Testis (tissue), 3 donors: ENCODE data around the gene MUC3A. TPM values are rescaled to one million over a fixed set of nuclear protein-coding genes. Genes with fewer than 3 reads are reported as not detected.
"Not testable (repeated sequence)": the region's sequence is repeated elsewhere in the genome, so short reads cannot be mapped to it uniquely, and the experiment has no call there.

Experiments used
- DNase-seq: peaks from one replicate; pipeline ENCODE4 v3.0.0-alpha.2; 2019
- H3K27ac ChIP-seq, 2 donors: fragments of 200-600 bp; sonication (generic); one replicate each; pipeline ENCODE4 v1.5.1; 2019
- H3K27me3 ChIP-seq: fragments of 200-600 bp; sonication (generic); one replicate; pipeline ENCODE4 v1.5.1; 2019
- H3K36me3 ChIP-seq: fragments of 200-600 bp; sonication (generic); one replicate; pipeline ENCODE4 v1.5.1; 2017; ENCODE audit warnings: low read depth; ENCODE audit errors: missing control alignments
- H3K4me1 ChIP-seq: fragments of 200-600 bp; sonication (generic); one replicate; pipeline ENCODE4 v1.5.1; 2019
- H3K4me3 ChIP-seq, 2 donors: fragments of 200-600 bp; sonication (generic); one replicate each; pipeline ENCODE4 v1.5.1; 2017 to 2019
- H3K9me3 ChIP-seq: fragments of 200-600 bp; sonication (generic); one replicate; pipeline ENCODE4 v1.5.1; 2017
- CTCF ChIP-seq, 3 experiments: fragments of 450-650 bp in 2 of 3; fragments of 200-600 bp in 1 of 3; sonication (generic) in 1 of 3; IDR thresholded peaks; one replicate each; pipeline ENCODE4 v1.5.1; 2016 to 2019; ENCODE audit warnings: antibody characterized with exemption in 3 of 3, mild to moderate bottlenecking in 2 of 3, moderate library complexity in 1 of 3
- POLR2A ChIP-seq: fragments of 450-650 bp; IDR thresholded peaks from one replicate; pipeline ENCODE4 v1.6.1; 2017; ENCODE audit warnings: antibody characterized with exemption, mild to moderate bottlenecking, moderate library complexity
- WGBS, 2 donors: methylation state at CpG; one replicate each; pipeline ENCODE4 v1.1.5; 2018; 5-methylcytosine and 5-hydroxymethylcytosine counted together
- intact Hi-C: fragments of 100-400 bp; cut with DNase I; formaldehyde crosslinking; loops from one replicate; pipeline ENCODE4 v1.15.1; 2023; ENCODE audit warnings: low total_unique reads
- polyA plus RNA-seq: library from polyadenylated mRNA; stranded (reverse); fragments of 350-450 nt; fragmentation: Illumina TruSeq; extraction: RNeasy Lipid Tissue Mini Kit (QIAGEN cat#74804); gene quantifications from one replicate; pipeline ENCODE4 v1.2.3, GENCODE V29; 2014; ENCODE audit warnings: low read depth, low replicate concordance; ENCODE audit not compliant: insufficient read depth
- total RNA-seq, 2 donors: library from RNA; depleted of rRNA; stranded (reverse); fragments of >200 nt; gene quantifications; one replicate each; pipeline ENCODE4 v1.2.3, GENCODE V29; 2016

The MUC3A gene
- total and polyA plus RNA-seq, 3 donors from 2014 or later: 1.5 to 2.1 (median 1.6) TPM

DNA sequence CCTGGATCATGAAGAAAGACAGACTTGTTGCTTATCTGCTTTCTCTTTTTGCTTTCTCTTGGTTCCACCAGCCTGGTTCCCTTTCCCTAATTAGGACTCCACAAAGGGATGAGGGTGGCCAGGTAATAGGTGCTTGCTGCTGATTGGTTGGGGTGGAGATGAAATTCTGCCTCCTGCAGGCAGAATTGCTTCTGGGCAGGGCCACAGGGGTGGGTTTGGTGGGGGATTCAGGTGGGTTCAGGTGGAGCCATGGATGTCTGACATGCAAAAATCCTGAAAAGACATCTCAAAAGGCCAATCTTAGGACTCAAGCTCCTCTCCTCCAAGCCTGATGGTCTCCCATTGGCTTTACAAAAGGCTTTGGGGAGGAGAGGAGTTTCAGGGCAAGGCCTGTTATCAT lies 28.3 kb upstream of the MUC3A start:
- intact Hi-C loops: no loop called here
- Histone ChIP-seq H3K36me3 (peaks cover 2% of the 10 kb centered on the region), H3K27ac (no peak overlapping the region), H3K9me3 (no peaks in the 10 kb centered on the region), H3K4me1 (no peaks in the 10 kb centered on the region), H3K27me3 (no peaks in the 10 kb centered on the region), H3K4me3 (no peak overlapping the region)
- TF ChIP-seq POLR2A (no peak), CTCF (IDR thresholded peaks at IDR 0.05) (no peak)
- DNase-seq: no peak

DNA sequence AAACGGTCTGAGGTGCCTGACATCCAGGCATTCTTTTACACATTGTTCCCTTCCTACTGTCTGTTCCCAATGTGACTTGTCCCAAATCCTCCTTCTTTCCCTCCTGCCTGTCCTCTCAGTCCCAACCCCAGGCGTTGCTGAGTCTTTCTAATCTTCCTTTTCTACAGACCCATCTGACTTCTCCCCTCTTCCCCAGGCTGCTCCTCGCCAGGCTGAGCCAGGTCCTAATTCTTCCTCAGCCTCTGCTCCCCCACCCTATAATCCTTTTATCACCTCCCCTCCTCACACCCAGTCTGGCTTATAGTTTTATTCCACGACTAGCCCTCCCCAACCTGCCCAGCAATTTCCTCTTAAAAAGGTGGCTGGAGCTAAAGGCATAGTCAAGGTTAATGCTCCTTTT lies 25.7 kb upstream of the MUC3A start:
- H3K27me3 ChIP-seq, H3K36me3 ChIP-seq, H3K4me3 ChIP-seq, H3K27ac ChIP-seq, H3K4me1 ChIP-seq, DNase-seq, intact Hi-C loops, H3K9me3 ChIP-seq: not testable (repeated sequence)
- 56 to 61% methylated on average over 4 of the region's 4 CpGs for WGBS, 2 donors

DNA sequence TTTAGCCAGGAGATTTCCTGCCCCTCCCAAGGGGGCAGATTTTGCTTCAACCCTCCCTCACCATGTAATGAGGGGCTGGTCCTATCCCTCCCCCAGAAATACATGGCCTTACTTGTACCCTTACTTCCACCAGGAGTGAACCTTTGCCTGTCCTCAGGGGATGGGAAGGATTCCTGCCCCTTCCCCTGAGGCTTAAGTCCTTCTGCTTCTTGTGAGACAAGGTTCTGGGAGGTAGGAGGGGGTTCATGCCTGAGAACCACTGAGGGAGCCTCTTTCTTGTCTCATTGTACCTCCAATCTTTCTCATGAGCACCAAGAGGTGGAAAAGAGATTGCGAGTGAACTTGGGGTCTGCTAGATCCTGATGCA lies 19.5 kb upstream of the MUC3A start:
- no peaks in the 10 kb centered on the region for H3K4me1 ChIP-seq
- TF ChIP-seq POLR2A: no peak
- TF ChIP-seq CTCF (IDR thresholded peaks at IDR 0.05): no peak
- no peaks in the 10 kb centered on the region for H3K36me3 ChIP-seq
- no peak overlapping the region for H3K4me3 ChIP-seq
- WGBS, 2 donors: 96 to 100% methylated on average over 1 of the region's 1 CpG
- DNase-seq: no peak
- H3K9me3 ChIP-seq: no peaks in the 10 kb centered on the region
- intact Hi-C loops: no loop called here
- no peaks in the 10 kb centered on the region for H3K27me3 ChIP-seq
- H3K27ac ChIP-seq: no peak overlapping the region

GRCh38 chr7:100933734-100934133 lies 15.6 kb upstream of the MUC3A start:
- 75 to 77% methylated on average over 3 to 4 of the region's 4 CpGs for WGBS, 2 donors
- no peaks in the 10 kb centered on the region for H3K4me1 ChIP-seq
- TF ChIP-seq POLR2A: no peak

GRCh38 chr7:100935381-100935780 lies 14.0 kb upstream of the MUC3A start:
- H3K4me3 ChIP-seq, H3K4me1 ChIP-seq, DNase-seq, H3K9me3 ChIP-seq, intact Hi-C loops, H3K27me3 ChIP-seq, H3K36me3 ChIP-seq, H3K27ac ChIP-seq: not testable (repeated sequence)
- 86 to 97% methylated on average over 2 of the region's 2 CpGs for WGBS, 2 donors

More at GRCh38 chr7:100933734-100934133, 15.6 kb upstream of the MUC3A start:
- intact Hi-C loops: no loop called here
- no peak for DNase-seq
- Histone ChIP-seq H3K27ac (no peak overlapping the region), H3K27me3 (no peaks in the 10 kb centered on the region), H3K36me3 (no peaks in the 10 kb centered on the region), H3K9me3 (no peaks in the 10 kb centered on the region), H3K4me3 (no peak overlapping the region)

GRCh38 chr7:100936167-100936566 lies 13.2 kb upstream of the MUC3A start:
- WGBS, 2 donors: 81 to 95% methylated on average over 7 of the region's 7 CpGs
- DNase-seq, intact Hi-C loops: not testable (repeated sequence)

DNA sequence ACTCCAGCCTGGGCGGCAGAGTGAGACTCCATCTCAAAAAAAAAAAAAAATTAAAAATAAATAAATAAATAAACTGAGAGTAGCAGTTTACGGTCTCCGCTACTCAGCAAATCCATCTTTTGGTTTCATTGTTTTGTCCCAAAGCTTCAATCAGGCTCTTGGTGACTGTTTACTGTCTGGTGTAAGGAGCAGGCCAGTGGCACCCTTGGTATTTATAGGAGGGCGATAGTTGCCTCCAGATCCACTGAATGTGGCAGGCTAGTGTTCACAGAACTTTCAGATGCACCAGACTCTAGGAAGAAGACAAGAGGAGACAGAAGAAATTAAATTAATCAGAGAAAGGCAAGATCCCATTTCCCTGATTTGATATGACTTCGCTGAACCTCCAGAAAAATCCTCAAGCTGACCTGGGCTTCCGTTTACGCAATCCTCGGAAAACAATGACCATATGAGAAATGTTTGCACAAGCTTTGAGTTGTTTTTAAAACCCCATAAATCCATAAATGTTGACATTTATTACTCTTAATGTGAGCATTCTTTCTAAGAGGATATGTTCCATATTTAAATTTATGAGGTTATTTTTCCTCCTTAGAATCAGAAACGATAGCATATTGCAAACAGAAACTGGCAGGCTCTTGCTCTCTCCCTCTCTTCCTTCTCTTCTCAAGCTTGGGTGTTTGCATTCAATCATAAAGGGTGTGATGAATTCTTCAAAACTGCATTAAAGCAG lies 7.1 kb upstream of the MUC3A start:
- no peak overlapping the region for H3K4me3 ChIP-seq
- H3K4me1 ChIP-seq: no peaks in the 10 kb centered on the region
- WGBS, 2 donors: 78 to 80% methylated on average over 9 of the region's 9 CpGs
- H3K27ac ChIP-seq: no peak overlapping the region
- H3K36me3 ChIP-seq: no peaks in the 10 kb centered on the region
- no peaks in the 10 kb centered on the region for H3K9me3 ChIP-seq
- H3K27me3 ChIP-seq: no peaks in the 10 kb centered on the region
- TF ChIP-seq CTCF (IDR thresholded peaks at IDR 0.05) (no peak), POLR2A (no peak)
- no peak for DNase-seq
- intact Hi-C loops: no loop called here

More at GRCh38 chr7:100936167-100936566, 13.2 kb upstream of the MUC3A start:
- not testable (repeated sequence) for H3K4me1 ChIP-seq, H3K9me3 ChIP-seq, H3K36me3 ChIP-seq, H3K27me3 ChIP-seq, H3K27ac ChIP-seq, H3K4me3 ChIP-seq
